ENCODE measurements around the gene PRSS22. TPM values are rescaled to one million over a fixed set of nuclear protein-coding genes. Genes with fewer than 3 reads are reported as not detected.

The PRSS22 gene
- total RNA-seq, 4 donors from 2014 or later, result not detected

DNA sequence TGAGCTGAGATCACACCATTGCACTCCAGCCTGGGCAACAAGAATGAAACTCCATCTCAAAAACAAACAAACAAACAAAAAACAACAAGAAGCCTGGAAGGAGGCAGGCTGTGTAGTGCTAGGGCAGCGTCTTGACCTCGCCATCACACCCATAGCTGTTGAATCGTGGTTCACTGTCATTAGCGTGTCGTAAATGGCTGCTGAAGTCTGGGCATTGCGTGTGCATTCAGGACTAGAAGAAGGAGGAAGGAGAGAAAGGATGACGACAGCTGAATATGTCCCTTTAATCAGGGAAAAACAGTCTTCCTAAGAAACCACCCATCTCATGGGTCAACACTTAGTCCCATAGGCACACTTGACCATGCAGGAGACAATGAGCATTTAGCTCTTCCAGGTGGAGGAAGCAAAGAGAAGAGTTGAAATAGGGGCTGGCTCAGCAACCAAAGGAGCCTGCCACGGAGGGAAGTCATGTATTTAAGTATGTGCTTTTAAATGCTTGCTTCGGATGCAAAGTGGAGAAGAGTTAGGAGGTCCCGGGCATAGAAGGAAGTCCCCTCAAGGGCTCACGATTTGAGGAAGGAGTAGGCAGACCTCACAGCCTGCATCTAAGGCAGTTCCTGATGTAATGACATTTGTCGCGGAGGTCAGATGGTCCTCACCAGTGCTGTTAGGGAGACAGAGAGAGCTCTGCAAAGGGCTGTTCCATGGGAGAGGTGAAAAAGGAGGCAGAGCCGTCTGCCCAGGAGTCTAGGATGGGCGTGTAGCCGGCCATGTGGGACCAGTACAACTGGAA lies 8.8 kb downstream of the PRSS22 start:
- Histone ChIP-seq H3K9me3 (peaks cover 0 to 4% (median 2%) of the 10 kb centered on the region in 4 donors), H3K4me1 (no peaks in the 10 kb centered on the region), H3K27me3 (peaks cover 0 to 70% (median 9%) of the 10 kb centered on the region in 4 donors), H3K36me3 (no peaks in the 10 kb centered on the region), H3K4me3 (no peak overlapping the region), H3K27ac (replicated peaks in 1 of 4) (no peak overlapping the region)
- no peak for DNase-seq (ENCODE audit: extremely low spot score)
- no peak for TF ChIP-seq EP300 (IDR thresholded peaks at IDR 0.05)
- no peak for TF ChIP-seq POLR2A (IDR thresholded peaks at IDR 0.05; ENCODE audit: low read depth)
- TF ChIP-seq, protein P1, sequence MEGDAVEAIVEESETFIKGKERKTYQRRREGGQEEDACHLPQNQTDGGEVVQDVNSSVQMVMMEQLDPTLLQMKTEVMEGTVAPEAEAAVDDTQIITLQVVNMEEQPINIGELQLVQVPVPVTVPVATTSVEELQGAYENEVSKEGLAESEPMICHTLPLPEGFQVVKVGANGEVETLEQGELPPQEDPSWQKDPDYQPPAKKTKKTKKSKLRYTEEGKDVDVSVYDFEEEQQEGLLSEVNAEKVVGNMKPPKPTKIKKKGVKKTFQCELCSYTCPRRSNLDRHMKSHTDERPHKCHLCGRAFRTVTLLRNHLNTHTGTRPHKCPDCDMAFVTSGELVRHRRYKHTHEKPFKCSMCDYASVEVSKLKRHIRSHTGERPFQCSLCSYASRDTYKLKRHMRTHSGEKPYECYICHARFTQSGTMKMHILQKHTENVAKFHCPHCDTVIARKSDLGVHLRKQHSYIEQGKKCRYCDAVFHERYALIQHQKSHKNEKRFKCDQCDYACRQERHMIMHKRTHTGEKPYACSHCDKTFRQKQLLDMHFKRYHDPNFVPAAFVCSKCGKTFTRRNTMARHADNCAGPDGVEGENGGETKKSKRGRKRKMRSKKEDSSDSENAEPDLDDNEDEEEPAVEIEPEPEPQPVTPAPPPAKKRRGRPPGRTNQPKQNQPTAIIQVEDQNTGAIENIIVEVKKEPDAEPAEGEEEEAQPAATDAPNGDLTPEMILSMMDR (IDR thresholded peaks at IDR 0.05), result no peak
- TF ChIP-seq POLR2AphosphoS5 (IDR thresholded peaks at IDR 0.05), result no peak
- intact Hi-C loops (cut with DNase I), result no loop called here
- WGBS, result 80% methylated on average over 16 of the region's 16 CpGs

DNA sequence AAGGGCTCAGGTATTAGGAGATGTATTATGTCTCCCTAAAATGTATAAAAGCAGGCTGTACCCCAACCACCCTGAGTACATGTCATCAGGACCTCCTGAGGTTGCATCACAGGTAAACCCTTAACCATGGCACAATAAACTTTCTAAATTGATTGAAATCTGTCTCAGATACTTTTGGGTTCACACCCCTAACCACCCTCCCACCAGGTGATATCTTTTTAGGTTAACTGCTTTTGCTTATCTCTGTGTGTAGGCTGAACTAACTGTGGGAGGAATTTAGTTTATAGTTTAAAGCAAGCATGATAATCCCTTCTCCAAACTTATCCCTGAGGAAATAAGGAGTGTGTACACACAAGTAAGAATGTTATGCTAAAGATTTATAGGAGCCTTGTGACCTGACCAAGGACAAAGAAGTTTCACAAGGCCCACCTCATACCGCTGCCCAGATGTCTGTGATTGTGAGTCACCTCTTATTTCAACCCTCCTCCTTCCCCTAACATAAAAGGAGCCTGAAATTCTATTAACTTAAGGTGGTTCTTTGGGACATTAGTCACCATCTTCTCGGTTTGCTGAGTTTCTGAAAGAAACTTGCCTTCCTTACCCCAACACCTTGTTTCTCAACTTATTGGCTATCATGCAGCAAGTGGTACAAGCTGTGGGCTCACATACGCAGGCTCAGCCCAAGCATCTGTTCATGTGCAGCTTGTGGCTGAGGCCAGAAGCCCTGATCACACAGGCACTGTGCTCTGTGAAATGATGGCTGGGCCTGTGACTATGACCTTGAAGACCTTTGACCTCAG lies 11.3 kb downstream of the PRSS22 start:
- Histone ChIP-seq H3K27me3 (peaks cover 0 to 58% (median 1%) of the 10 kb centered on the region in 4 donors), H3K4me3 (no peak overlapping the region), H3K36me3 (no peaks in the 10 kb centered on the region), H3K9me3 (no peaks in the 10 kb centered on the region), H3K4me1 (peaks cover 9 to 11% (median 9%) of the 10 kb centered on the region in 4 donors), H3K27ac (replicated peaks in 1 of 4) (no peak overlapping the region)
- no peak for DNase-seq (ENCODE audit: extremely low spot score)
- TF ChIP-seq, protein P1 (IDR thresholded peaks at IDR 0.05), result no peak
- TF ChIP-seq EP300 (IDR thresholded peaks at IDR 0.05), result no peak
- no peak for TF ChIP-seq POLR2AphosphoS5 (IDR thresholded peaks at IDR 0.05)
- intact Hi-C loops (cut with DNase I), result no loop called here
- WGBS, result 66% methylated on average over 3 of the region's 3 CpGs

DNA sequence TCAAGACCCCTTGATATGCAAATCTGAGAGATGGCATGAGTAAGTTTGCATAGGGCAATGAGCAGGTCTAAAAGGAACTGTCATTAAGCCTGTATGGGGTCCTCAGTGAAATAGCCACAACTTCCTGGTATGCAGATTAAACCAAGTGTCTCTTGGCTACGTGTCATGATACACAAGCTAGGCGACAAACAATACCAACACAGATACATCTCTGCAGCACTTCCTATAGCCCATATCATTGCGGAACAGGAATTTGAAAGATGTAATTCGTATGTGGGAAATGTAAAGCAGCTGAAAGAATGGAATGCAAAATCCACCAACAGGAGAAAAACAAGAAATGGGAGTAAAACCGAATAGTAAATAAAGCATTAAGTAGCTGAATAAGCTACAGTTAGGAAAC lies 12.9 kb downstream of the PRSS22 start:
- Histone ChIP-seq H3K27ac (replicated peaks in 1 of 4) (no peak overlapping the region), H3K4me3 (no peak overlapping the region), H3K36me3 (no peaks in the 10 kb centered on the region), H3K9me3 (no peaks in the 10 kb centered on the region), H3K4me1 (peaks cover 11 to 14% (median 13%) of the 10 kb centered on the region in 4 donors), H3K27me3 (peaks cover 0 to 61% (median 0%) of the 10 kb centered on the region in 4 donors)
- DNase-seq (ENCODE audit: extremely low spot score), result no peak
- intact Hi-C loops (cut with DNase I), result no loop called here
- WGBS, result 67% methylated on average over 5 of the region's 5 CpGs
- TF ChIP-seq, protein P1 (IDR thresholded peaks at IDR 0.05), result no peak
- TF ChIP-seq EP300 (IDR thresholded peaks at IDR 0.05) (no peak), POLR2A (IDR thresholded peaks at IDR 0.05; ENCODE audit: low read depth) (no peak), POLR2AphosphoS5 (IDR thresholded peaks at IDR 0.05) (no peak)

DNA sequence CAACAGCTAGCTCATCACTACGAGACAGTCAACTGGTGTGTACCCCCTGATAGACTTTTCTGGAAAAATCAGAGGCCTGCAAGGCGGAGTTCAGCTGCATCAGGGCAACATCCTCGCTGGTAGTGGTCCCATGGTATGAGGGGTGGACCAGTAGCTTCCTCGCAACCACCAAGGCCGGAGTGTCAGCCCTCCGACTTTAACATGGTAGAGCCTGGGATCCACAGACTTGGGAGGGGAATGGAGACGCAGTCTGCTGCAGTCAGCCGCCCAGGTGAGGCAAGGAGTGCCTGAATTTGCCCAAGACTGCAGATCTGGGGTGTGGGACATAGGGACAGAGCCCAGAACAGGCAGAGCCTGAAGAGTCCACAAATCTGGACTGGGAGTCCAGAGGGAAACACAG lies 14.4 kb downstream of the PRSS22 start:
- Histone ChIP-seq H3K4me3 (no peak overlapping the region), H3K27me3 (peaks cover 0 to 61% (median 0%) of the 10 kb centered on the region in 4 donors), H3K4me1 (peaks cover 11 to 14% (median 13%) of the 10 kb centered on the region in 4 donors), H3K36me3 (no peaks in the 10 kb centered on the region), H3K27ac (replicated peaks in 1 of 4) (no peak overlapping the region), H3K9me3 (no peaks in the 10 kb centered on the region)
- intact Hi-C loops (cut with DNase I), result no loop called here
- 97% methylated on average over 8 of the region's 8 CpGs for WGBS
- no peak for DNase-seq (ENCODE audit: extremely low spot score)
- TF ChIP-seq POLR2AphosphoS5 (IDR thresholded peaks at IDR 0.05) (no peak), EP300 (IDR thresholded peaks at IDR 0.05) (no peak), POLR2A (IDR thresholded peaks at IDR 0.05; ENCODE audit: low read depth) (no peak)
- TF ChIP-seq, protein P1 (IDR thresholded peaks at IDR 0.05), result no peak

Measured in esophagus muscularis mucosa (tissue), 4 donors.